Measurements from ENCODE around the gene GRID2IP.
"Not testable (repeated sequence)": the region's sequence is repeated elsewhere in the genome, so short reads cannot be mapped to it uniquely, and the experiment has no call there.

GRID2IP gene

DNA sequence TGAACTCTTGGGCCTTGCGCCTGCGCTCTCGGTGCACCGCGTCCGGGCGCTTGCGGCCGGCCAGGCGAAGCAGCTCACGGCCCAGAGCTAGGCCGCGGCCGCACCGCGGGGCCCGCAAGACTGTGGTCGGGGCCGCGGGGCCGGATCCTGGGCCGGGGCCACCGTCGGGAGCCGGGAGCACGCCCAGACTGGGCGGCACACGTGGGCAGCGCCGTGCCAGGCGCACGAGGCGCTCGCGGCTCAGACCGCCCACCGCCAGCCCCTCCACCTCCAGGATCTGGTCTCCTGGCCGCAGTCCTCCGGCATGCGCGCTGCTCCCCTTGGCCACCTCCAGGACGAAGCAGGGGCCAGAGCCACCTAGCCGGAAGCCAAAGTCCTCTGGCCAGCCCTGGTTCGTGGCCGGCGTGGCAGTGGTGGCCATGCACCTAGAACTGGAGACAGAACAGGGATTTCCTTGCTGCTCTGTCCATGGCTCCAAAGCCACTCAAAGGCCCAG lies at the start of gene GRID2IP:
TSS of gene GRID2IP (minus strand) at position 446 of the 496 bp plus-strand sequence. CDS start at position 421, 25 bp downstream.
- no peak for DNase-seq

DNA sequence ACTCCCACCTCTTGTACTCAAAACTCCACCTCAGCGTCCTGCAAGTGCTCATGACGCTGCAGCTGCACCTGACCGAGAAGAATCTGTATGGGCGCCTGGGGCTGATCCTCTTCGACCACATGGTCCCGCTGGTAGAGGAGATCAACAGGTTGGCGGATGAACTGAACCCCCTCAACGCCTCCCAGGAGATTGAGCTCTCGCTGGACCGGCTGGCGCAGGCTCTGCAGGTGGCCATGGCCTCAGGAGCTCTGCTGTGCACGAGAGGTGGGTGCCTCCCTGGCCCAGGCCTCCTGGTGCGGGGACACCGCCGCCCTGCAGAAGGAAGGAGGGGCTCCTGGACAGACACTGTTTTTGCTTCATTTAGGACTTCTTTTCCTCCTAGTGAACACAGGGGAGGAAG lies 48.8 kb upstream of the GRID2IP start:
- no peak for DNase-seq

DNA sequence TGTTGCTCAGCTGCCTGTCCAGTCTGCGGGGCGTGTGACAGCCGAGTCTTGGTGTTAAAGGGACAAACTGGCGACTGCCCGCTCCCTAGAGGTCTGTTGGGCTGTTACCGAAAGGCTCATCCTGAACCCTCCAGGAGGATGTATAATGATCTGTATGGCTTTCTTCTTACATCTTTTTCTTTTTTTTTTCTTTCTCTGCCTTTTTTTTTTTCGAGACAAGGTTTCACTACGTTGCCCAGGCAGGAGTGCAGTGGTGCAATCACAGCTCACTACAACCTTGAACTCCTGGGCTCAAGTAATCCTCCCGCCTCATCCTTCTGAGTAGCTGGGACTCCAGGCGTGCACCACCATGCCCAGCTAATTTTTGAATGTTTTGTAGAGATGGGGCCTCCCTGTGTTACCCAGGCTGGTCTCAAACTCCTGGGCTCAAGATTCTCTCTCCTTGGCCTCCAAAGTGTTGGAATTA lies 39.4 kb upstream of the GRID2IP start:
- DNase-seq = no peak

DNA sequence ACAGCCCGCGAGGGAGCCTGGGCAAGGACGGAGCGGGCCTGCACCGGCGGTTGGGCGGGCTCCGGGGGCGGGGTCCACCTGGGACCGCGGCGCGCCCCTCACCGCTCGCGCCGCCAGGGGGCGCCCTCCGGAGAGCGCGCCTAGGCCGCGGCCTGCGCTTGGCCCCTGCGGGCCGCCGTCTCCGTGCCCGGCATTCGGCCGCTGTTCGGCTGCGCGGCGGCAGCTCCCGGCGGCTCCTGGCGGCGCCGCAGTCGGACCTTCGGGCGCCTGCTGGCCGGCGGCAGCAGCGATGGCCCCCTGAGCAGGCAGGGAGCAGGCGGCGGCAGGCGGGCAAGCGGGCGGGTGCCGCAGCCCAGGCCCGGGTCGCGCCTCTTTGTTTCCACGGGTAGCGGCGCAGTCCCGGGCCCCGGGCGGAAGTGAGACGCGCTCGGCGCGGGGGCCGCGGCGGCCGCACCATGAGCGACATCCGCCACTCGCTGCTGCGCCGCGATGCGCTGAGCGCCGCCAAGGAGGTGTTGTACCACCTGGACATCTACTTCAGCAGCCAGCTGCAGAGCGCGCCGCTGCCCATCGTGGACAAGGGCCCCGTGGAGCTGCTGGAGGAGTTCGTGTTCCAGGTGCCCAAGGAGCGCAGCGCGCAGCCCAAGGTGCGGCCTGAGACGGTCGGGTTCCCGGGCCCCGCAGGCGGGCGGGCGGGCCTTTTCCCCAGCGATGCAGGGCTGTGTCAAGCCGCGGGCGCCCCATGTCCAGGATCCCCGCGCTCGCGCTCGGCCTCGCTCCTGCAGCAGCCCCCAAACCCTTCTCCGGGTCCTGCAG lies 38.8 kb upstream of the GRID2IP start, which contains the start of gene INTS15:
TSS of gene INTS15 (plus strand) at position 193 of the 816 bp plus-strand sequence. CDS start at position 456, 263 bp downstream.
- peak; percentile 79 for DNase-seq

DNA sequence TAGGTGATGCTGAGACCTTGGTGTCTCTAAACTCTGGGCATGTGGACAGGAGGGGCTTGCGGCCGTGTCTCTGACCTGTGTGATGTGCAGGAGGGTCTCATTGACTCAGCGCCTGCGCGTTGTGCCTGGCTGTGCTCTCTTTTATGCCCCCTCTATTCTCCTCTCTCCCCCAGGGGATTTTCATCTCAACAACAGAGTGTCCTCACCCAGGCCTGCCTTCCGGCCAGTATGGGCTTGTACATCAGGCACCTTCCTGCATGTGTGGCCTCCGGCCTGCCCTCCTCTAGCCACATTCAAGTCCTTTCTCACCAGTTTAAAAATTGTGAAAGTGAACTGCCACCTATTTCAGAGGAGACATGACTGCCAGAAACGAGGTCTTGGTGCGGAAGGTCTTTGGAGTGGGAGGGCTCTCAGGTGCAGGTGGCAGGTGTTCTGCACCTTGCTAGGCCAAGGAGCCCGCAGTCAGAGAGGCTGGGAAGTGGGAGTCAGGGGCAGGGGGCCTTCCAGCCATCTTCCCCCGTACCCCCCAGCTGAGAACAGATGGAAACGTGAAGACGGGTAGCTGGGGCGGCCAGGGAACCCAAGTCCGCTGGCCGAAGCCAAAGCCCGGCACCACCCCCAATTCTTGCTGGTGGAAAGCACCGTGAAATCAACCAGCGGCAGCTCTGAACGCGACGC lies 38.0 kb upstream of the GRID2IP start:
- no peak for DNase-seq

DNA sequence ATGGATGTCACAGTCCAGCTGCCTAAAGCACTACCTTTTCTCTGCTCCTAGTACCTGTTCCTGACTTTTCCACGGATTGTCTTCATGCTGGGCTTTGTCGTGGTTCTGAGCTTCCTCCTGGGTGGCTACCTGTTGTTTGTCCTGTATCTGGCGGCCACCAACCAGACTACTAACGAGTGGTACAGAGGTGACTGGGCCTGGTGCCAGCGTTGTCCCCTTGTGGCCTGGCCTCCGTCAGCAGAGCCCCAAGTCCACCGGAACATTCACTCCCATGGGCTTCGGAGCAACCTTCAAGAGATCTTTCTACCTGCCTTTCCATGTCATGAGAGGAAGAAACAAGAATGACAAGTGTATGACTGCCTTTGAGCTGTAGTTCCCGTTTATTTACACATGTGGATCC lies 37.3 kb upstream of the GRID2IP start:
- no peak for DNase-seq

DNA sequence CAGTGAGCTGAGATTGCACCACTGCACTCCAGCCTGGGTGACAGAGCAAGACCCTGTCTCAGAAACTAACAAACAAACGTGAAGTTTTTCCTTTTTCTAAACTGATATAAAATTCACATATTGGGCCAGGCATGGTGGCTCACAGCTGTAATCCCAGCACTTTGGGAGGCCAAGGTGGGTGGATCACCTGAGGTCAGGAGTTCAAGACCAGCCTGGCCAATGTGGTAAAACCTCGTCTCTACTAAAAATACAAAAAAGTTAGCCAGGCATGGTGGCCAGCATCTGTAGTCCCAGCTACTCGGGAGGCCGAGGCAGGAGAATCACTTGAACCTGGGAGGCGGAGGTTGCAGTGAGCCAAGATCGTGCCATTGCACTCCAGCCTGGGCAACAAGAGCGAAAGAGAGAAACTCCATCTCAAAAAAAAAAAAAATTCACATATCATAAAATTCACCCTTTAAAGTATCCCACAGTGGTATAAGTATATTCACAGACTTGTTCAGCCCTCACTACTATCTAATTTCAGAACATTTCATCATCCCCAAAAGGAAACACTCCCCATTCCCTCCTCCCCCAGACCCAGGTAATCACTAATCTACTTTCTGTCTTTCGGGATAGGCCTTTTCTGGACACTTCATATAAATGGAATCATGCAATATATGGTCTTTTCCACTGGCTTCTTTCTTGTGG lies 34.6 kb upstream of the GRID2IP start:
- not testable (repeated sequence) for DNase-seq

DNA sequence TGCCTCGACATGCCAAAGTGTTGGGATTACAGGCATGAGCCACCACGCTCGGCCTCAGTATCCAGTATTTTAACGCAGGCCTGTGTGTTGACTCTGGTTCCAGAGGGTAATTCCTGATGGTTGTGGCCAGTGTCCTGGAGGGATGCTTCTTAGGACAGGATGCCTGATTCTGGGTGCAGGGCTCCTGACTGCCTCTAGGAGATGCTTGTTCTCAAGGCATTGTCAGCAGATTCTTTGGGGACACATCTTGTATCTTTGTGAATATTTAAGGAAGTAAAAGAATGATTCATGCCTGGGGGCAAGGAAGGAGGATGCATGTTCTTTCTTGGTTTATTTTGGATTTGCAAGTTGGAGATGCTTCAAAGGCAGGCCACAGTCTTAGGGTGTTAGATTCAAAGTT lies 28.2 kb upstream of the GRID2IP start:
- DNase-seq = no peak

DNA sequence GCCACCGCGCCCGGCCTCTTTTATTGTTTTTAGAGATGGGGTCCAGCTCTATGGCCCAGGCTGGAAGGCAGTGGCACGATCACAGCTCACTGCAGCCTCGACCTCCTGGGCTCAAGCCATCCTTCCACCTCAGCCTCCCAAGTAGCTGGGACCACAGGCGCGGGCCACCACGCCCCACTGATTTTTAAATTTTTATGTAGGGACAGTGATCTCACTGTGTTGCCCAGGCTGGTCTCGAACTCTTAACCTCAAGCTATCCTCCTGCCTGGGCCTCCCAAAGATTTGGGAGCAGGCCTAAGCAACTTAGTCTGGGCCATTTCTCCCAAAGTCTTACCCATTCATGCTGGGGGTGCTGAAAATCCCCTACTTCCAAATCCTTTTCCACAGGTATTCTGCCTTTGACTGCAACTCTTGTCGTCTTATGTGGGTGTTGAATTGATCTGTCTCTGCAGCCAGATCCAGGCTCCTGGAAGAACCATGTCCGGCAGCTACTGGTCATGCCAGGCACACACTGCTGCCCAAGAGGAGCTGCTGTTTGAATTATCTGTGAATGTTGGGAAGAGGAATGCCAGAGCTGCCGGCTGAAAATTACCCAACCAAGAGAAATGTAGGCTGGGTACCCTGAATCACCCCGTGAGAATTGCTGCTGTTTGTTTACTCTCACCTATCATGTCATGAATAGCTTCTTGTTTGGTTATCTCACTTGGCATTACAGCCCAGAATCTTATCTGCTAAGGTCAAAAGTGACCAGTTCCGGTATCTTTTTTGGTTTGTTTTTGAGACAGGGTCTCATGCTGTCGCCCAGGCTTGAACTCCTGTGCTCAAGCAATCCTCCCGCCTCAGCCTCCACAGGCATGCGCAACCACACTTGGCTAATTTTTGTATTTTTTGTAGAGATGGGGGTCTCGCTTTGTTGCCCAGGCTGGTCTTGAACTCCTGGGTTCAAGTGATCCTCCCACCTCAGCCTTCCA lies 27.1 kb upstream of the GRID2IP start:
- DNase-seq = no peak

DNA sequence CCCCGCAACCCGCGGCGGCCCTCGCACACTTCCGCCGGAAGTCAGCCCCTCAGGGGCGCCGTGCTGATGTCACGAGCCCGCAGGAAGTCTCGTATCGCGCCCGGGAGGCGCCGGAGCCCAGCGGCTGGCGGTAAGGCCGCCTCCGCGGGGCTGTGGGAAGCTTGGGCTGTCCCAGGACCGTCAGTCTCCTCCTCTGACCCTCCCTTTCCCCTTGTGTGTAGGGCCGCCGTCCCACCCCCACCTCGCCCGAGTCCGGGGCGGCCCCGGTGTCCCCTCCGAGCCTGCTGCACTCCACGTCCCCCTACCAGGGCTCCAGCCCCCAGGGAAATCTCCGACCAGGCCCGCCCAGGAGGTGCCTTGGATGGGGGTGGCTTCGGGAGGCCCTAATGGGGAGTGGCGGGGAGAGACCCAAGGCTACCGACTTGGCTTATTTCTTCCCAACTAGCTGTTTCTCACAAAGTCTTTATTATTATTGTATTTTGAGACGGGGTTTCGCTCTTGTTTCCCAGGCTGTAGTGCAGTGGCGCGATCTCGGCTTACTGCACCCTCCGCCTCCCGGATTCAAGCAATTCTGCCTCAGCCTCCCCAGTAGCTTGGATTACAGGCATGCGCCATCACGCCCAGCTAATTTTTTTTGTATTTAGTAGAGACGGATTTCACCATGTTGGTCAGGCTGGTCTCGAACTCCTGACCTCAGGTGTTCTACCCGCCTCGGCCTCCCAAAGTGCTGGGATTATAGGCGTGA lies 26.3 kb upstream of the GRID2IP start, which contains the start of gene ZDHHC4:
TSS of gene ZDHHC4 (plus strand) at position 86 of the 745 bp plus-strand sequence. CDS start 3,108 bp downstream, outside the sequence.
- peak; percentile 57 for DNase-seq

DNA sequence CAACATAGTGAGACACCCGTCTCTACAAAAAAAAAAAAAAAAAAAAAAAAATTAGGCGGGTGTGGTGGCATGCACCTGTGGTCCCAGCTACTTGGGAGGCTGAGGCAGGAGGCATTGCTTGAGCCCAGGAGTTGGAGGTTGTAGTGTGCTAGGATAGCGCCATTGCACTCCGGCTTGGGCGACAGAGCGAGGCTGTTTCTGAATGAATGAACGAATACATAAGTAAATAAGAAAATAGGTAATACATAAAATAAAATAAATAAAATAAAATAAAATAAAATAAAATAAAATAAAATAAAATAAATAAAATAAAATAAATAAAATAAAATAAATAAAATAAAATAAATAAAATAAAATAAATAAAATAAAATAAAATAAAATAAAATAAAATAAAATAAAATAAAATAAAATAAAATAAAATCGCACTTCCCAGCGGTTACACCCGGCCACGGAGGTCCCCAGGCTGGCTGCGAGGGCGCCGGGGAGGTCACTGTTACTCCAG lies 25.7 kb upstream of the GRID2IP start:
- DNase-seq = not testable (repeated sequence)

DNA sequence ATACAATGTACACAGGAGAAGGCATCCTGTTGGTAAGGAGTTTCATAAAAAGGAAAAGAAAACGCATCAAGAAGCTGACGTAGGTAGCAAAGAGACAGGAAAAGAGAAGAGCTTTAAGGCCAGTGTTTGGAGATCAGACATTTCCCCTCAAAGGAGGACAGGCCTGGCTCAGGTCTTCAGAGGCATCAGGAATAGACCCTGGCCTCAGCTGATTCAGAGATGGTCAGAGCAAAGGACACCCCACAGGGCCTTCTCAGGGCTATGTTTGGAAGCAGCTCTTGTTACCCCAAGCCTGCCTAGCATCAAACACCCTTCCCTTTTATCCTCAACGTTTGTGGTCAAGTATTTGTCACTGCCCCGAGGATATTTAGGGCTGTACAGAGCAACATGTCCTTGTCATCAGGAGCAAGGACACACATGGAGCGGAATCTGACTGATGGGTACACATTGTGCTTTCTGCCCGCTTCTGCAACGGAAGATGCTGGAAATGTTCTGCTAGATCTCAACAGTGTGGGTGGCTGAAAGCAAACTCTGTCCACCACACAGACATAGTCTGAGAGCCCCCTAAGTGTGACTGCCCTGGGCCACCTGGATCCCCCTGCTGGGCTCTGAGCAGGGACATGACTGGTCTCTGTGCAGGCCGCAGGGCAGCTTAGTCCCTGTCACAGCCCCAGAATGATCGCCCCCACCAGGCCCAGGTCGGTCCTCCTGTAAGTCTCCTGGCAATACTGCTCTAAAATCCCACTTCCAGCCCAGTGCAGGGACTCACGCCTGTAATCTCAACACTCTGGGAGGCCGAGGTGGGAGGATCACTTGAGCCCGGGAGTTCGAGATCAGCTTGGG lies 25.0 kb upstream of the GRID2IP start:
- DNase-seq = no peak

DNA sequence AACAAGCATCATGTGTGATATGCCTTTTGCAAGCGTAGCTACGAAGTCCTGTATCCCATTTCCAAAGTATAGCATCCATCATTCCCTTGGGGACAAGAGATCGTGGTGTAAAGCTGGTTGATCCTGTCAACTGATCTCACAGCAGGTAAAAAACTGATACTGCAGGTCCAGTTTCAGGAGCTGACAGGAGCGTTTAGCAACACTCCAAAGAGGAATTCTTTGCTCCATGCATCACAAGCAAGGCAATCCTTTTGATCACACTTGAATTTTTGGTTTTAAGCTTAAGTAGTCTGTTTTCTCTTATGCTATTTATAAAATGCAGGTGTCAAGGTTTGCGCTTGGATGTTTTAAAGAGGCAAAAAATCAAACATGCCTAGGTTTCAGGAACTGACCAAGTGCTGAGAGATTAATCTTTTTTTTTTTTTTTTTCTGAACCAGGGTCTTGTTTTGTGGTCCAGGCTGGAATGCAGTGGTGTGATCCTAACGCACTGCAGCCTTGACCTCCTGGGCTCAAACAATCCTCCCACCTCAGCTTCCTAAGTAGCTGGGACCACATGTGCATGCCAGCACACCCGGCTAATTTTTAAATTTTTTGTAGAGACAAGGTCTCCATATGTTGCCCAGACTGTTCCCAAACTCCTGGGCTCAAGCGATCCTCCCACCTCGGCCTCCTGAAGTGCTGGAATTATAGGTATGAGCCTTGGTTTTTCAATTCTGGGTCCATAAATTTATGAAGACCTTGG lies 24.2 kb upstream of the GRID2IP start:
- DNase-seq = no peak

DNA sequence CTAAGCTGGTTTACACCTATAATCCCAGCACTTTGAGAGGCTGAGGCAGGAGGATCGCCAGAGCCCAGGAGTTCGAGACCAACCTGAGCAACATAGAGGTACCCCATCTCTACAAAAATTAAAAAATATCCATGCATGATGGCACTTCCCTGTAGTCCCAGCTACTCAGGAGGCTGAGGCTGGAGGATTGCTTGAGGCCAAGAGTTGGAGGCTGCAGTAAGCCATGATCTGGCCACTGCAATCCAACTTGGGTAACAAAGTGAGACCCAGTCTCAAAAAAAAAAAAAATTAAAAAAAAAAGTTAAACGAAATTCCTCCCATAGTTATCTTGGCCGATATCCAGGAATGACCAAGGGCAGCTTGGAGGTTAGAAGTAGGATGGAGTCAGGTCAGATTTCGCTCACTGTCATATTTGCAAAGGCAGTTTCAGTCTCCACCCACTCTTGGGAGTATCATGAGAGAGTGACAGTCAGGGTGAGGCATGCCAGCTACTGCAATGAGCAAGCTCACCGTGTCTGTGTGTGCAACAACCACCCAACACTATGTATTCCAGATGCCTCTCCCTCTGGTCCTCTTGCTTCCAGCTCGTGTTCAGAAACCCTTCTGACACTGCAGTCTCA lies 20.0 kb upstream of the GRID2IP start:
- peak; percentile 13 for DNase-seq

DNA sequence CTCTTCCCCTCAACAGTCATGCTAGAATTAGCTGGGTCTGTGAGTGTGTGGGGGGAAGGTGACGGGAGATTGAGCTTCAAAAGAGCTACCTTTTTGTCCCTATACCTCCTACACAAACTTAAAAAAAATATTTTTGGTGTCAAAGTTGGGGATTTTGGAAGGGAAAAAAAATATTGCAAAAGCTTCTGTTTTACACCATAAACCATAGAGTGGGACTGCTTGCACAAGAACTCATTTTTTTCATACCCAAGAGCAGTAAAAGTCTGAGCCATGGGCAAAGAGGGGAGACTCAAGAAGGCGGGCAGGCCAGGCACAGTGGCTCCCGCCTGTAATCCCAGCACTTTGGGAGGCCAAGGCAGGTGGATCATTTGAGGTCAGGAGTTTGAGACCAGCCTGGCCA lies 16.6 kb upstream of the GRID2IP start:
- DNase-seq = no peak

DNA sequence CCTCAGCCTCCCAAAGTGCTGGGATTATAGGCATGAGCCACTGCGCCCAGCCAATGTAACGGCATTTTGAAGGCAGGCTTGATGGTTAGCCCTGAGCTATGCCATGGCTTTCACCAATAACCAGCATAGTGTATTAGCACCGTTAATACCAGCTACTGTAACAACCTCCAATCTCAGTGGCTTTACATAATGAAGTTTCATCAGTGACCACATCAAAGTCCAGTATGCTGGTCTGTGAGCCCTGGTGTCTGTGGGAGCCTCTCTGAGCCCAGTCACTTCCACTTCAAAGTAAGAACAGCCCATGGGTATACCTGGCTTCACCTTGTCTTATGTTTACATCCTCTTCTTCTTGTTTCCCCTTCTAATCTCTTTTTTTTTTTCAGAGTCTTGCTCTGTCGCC lies 14.4 kb upstream of the GRID2IP start:
- no peak for DNase-seq

DNA sequence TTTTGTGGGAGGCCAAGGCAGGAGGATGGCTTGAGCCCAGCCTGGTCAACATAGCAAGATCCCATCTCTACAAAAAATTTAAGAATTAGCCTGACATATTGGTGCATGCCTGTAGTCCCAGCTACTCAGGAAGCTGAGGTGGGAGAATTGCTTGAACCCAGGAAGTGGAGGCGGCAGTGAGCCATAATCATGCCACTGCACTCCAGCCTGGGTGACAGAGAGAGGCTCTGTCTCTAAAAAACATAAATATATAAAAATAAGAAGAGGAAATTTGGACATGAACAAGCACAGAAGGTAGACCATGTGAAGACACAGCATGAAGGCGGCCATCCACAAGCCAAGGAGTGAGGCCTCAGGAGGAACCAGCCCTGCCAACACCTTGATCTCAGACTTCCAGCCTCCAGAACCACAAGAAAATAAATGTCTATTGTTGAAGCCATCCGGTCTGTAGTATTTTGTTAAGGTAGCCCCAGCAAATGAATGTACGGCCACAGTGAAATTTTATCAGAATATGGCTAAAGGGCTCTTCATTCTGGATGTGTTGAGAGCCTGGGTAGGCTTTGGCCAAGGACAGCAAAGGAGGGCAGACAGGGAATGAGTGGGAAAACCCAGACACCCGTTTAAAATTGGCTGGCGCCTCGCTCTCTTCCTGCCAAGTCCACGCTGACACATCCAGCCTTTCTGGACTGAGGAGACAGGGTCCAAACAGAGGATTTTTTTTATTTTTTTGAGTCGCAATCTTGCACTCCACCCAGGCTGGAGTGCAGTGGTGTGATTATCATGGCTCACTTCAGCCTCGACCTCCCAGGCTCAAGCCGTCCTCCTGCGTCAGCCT lies 12.9 kb upstream of the GRID2IP start:
- no peak for DNase-seq

DNA sequence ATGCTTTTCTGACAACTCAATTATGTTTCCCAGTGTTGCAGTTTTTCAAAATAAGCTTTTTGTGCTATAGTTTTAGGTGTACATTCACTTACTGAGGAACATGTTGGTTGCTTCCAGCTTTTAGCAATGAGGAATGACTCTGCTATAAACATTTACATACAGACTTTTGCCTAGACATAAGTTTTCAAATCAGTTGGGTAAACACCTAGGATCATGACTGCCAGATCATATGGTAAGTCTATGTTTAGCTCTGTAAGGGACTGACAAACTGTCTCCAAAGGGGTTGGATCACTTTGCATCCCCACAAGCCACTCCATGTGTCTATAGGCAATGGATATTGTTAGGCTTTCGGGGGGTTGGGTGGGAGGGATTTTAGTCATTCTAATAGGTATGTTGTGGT lies 10.8 kb upstream of the GRID2IP start:
- no peak for DNase-seq
